Activated CD8-positive, alpha-beta T cell treated with anti-CD3 and anti-CD28 coated beads for 36 hours (primary cell): ENCODE measurements around the gene ZNF436. TPM values are rescaled to one million over a fixed set of nuclear protein-coding genes. Genes with fewer than 3 reads are reported as not detected.
"Not testable (repeated sequence)": the region's sequence is repeated elsewhere in the genome, so short reads cannot be mapped to it uniquely, and the experiment has no call there.

Source experiments
- ATAC-seq: fragments of 200-7000 bp; cut with Tn5 transposase; one replicate; pipeline ENCODE4 v1.10.0; 2021; ENCODE audit warnings: mild to moderate bottlenecking, moderate library complexity
- CTCF ChIA-PET: fragments of 350-600 bp; sonication (Branson Sonifier 250); formaldehyde crosslinking; loops from one replicate; lab custom pipeline; 2021; ENCODE audit warnings: antibody characterized with exemption; lab: Charles Lee
- POLR2A ChIA-PET: fragments of 350-600 bp; sonication (Branson Sonifier 250); formaldehyde crosslinking; loops from one replicate; lab custom pipeline; 2021; ENCODE audit warnings: antibody characterized with exemption; lab: Charles Lee
- DNase-seq: peaks from one replicate; pipeline ENCODE4 v3.0.0-alpha.2; 2020
- H3K27ac Mint-ChIP-seq: one replicate; pipeline ENCODE4 v1.8.0; 2021; ENCODE audit warnings: mild to moderate bottlenecking, mixed read lengths
- H3K27me3 Mint-ChIP-seq: one replicate; pipeline ENCODE4 v1.8.0; 2021; ENCODE audit warnings: mixed read lengths
- H3K36me3 Mint-ChIP-seq: one replicate; pipeline ENCODE4 v1.8.0; 2021; ENCODE audit warnings: low read depth, mixed read lengths
- H3K4me1 Mint-ChIP-seq: one replicate; pipeline ENCODE4 v1.8.0; 2021; ENCODE audit warnings: low read depth, mixed read lengths
- H3K4me3 Mint-ChIP-seq: one replicate; pipeline ENCODE4 v1.8.0; 2021; ENCODE audit warnings: mild to moderate bottlenecking, moderate library complexity, mixed read lengths
- H3K9me3 Mint-ChIP-seq: one replicate; pipeline ENCODE4 v1.8.0; 2021; ENCODE audit warnings: mixed read lengths
- CTCF ChIP-seq: fragments of 200-600 bp; IDR thresholded peaks from one replicate; pipeline ENCODE4 v1.8.0; 2022; ENCODE audit warnings: antibody characterized with exemption, mild to moderate bottlenecking
- intact Hi-C: fragments of 100-400 bp; cut with micrococcal nuclease; formaldehyde crosslinking; loops from one replicate; pipeline ENCODE4 v1.10.0; 2022
- total RNA-seq, 2 experiments: library from RNA; stranded (reverse); gene quantifications; one replicate each; pipeline ENCODE4 v1.2.3, GENCODE V29; 2021

ZNF436 gene
- total RNA-seq, 2 experiments from 2014 or later = 5.8 to 7.2 TPM

GRCh38 chr1:23381233-23381885 is 11.7 kb upstream of the ZNF436 start:
- Mint-ChIP-seq H3K4me3 (no peak overlapping the region), H3K36me3 (peaks cover 2% of the 10 kb centered on the region), H3K27ac (no peak overlapping the region), H3K27me3 (no peaks in the 10 kb centered on the region), H3K9me3 (no peaks in the 10 kb centered on the region), H3K4me1 (no peaks in the 10 kb centered on the region)
- ATAC-seq (no peak), DNase-seq (no peak)
- CTCF ChIA-PET = interaction anchor here (2.0 kb wide), 1 partner anchor 23 kb away, joined by 8 read pairs; no protein-coding TSS in a partner anchor
- no peak for TF ChIP-seq CTCF
- POLR2A ChIA-PET = interaction anchor here (0.7 to 1.5 kb wide), 3 partner anchors 13 to 117 kb away, joined by 3 to 4 read pairs (median 3); no protein-coding TSS in a partner anchor
- intact Hi-C loops = no loop called here

GRCh38 chr1:23380719-23381118 is 11.1 kb upstream of the ZNF436 start:
- ATAC-seq (no peak), DNase-seq (no peak)
- POLR2A ChIA-PET = no interaction called here
- no peak for TF ChIP-seq CTCF
- no peaks in the 10 kb centered on the region for H3K4me1 Mint-ChIP-seq
- CTCF ChIA-PET = interaction anchor here (0.9 to 1.2 kb wide), 2 partner anchors 23 to 24 kb away, joined by 3 read pairs; no protein-coding TSS in a partner anchor
- peaks cover 2% of the 10 kb centered on the region for H3K36me3 Mint-ChIP-seq
- H3K4me3 Mint-ChIP-seq = no peak overlapping the region
- no peaks in the 10 kb centered on the region for H3K9me3 Mint-ChIP-seq
- H3K27ac Mint-ChIP-seq = no peak overlapping the region
- intact Hi-C loops = no loop called here
- no peaks in the 10 kb centered on the region for H3K27me3 Mint-ChIP-seq

GRCh38 chr1:23380236-23380635 is 10.6 kb upstream of the ZNF436 start:
- H3K9me3 Mint-ChIP-seq, H3K27ac Mint-ChIP-seq, H3K27me3 Mint-ChIP-seq, POLR2A ChIA-PET, ATAC-seq, H3K4me1 Mint-ChIP-seq, DNase-seq, H3K36me3 Mint-ChIP-seq, intact Hi-C loops, H3K4me3 Mint-ChIP-seq: not testable (repeated sequence)
- CTCF ChIA-PET = interaction anchor here (0.9 to 1.2 kb wide), 2 partner anchors 23 to 24 kb away, joined by 3 read pairs; no protein-coding TSS in a partner anchor

- intact Hi-C loops = no loop called here
- Mint-ChIP-seq H3K27me3 (no peaks in the 10 kb centered on the region), H3K36me3 (peaks cover 1% of the 10 kb centered on the region), H3K27ac (no peak overlapping the region), H3K4me3 (no peak overlapping the region), H3K4me1 (no peaks in the 10 kb centered on the region), H3K9me3 (no peaks in the 10 kb centered on the region)
- DNase-seq = no peak
- ATAC-seq = no peak
- POLR2A ChIA-PET = no interaction called here
- no peak for TF ChIP-seq CTCF
- CTCF ChIA-PET = interaction anchor here (2.2 kb wide), 1 partner anchor 26 kb away, joined by 8 read pairs; no protein-coding TSS in a partner anchor
These were observed 7.5 kb upstream of the ZNF436 start for GRCh38 chr1:23376890-23377811.

- DNase-seq, H3K9me3 Mint-ChIP-seq, ATAC-seq, H3K27me3 Mint-ChIP-seq, H3K4me3 Mint-ChIP-seq, intact Hi-C loops, POLR2A ChIA-PET, H3K36me3 Mint-ChIP-seq, H3K4me1 Mint-ChIP-seq, H3K27ac Mint-ChIP-seq: not testable (repeated sequence)
- CTCF ChIA-PET = interaction anchor here (1.1 kb wide), 1 partner anchor 30 kb away, joined by 4 read pairs; no protein-coding TSS in a partner anchor
These were observed 4.6 kb upstream of the ZNF436 start for GRCh38 chr1:23374079-23374735.
